Heart right ventricle (tissue), 16 donors: ENCODE results near the gene LRP2. TPM values are rescaled to one million over a fixed set of nuclear protein-coding genes. Genes with fewer than 3 reads are reported as not detected.

Source experiments
- ATAC-seq, 8 donors: fragments of 200-7000 bp; cut with Tn5 transposase; one replicate each; pipeline ENCODE4 v1.9.1; 2020; ENCODE audit warnings: mild to moderate bottlenecking in 8 of 8, moderate library complexity in 8 of 8, moderate number of reproducible peaks in 1 of 8
- DNase-seq, 2 donors: peaks; one replicate each; pipeline ENCODE4 v3.0.0-alpha.2; 2020
- H3K27ac ChIP-seq, 10 donors: fragments of 200-600 bp; sonication (generic) in 2 of 10; one replicate each; pipeline versions ENCODE4 v1.5.0 to v1.8.0; 2020 to 2022; ENCODE audit warnings: mild to moderate bottlenecking in 3 of 10
- H3K27me3 ChIP-seq, 7 donors: fragments of 200-600 bp; one replicate each; pipeline ENCODE4 v1.8.0; 2021 to 2022; ENCODE audit warnings: mild to moderate bottlenecking in 2 of 7
- H3K36me3 ChIP-seq, 9 donors: fragments of 200-600 bp; sonication (generic) in 1 of 9; one replicate each; pipeline versions ENCODE4 v1.5.0 to v1.8.0; 2020 to 2022; ENCODE audit warnings: mild to moderate bottlenecking in 2 of 9
- H3K4me1 ChIP-seq, 9 donors: fragments of 200-600 bp; sonication (generic) in 1 of 9; one replicate each; pipeline versions ENCODE4 v1.5.0 to v1.8.0; 2020 to 2022; ENCODE audit warnings: mild to moderate bottlenecking in 4 of 9
- H3K4me3 ChIP-seq, 10 donors: fragments of 200-600 bp; sonication (generic) in 2 of 10; one replicate each; pipeline versions ENCODE4 v1.5.0 to v1.8.0; 2020 to 2022; ENCODE audit warnings: mild to moderate bottlenecking in 7 of 10, moderate library complexity in 2 of 10
- H3K9me3 ChIP-seq, 11 donors: fragments of 200-600 bp in 10 of 11; sonication (generic) in 2 of 11; one replicate each; pipeline versions ENCODE4 v1.5.0 to v1.8.0; 2013 to 2022; ENCODE audit warnings: mild to moderate bottlenecking in 2 of 11, control low read depth in 1 of 11, moderate library complexity in 1 of 11
- WGBS, 2 donors: extraction: QIAGEN DNeasy Blood & Tissue Kit; methylation state at CpG; one replicate each; pipeline ENCODE4 v1.1.7; 2013; ENCODE audit warnings: inconsistent platforms in 1 of 2; 5-methylcytosine and 5-hydroxymethylcytosine counted together
- intact Hi-C, 10 donors: fragments of 100-400 bp; cut with DNase I; formaldehyde crosslinking; loops; one replicate each; pipeline versions ENCODE4 v1.11.1 to v1.14.2; 2022
- polyA plus RNA-seq, 2 donors: library from polyadenylated mRNA; stranded (reverse); fragments of 200-250 nt; gene quantifications; one replicate each; pipeline ENCODE4 v1.2.3, GENCODE V29; 2013
- total RNA-seq, 10 donors: library from RNA; stranded (reverse); fragmentation: NEBNext Ultra II Directional in 3 of 10; extraction: Animal tissue kit (Norgen Biotek cat#: 25700) in 3 of 10; gene quantifications; one replicate each; pipeline versions ENCODE4 v1.2.1 to v1.2.4, GENCODE V29; 2021 to 2023
- TF ChIP-seq, protein P1 (sequence below), 9 donors: fragments of 200-600 bp; sonication (generic) in 2 of 9; IDR thresholded peaks; one replicate each; pipeline versions ENCODE4 v1.5.0 to v1.8.0; 2021 to 2022; ENCODE audit warnings: antibody characterized with exemption in 9 of 9, mild to moderate bottlenecking in 5 of 9, moderate library complexity in 1 of 9
- donor health status: Arrhythmogenic right ventricular cardiomyopathy.
- donor health status: ischemic (EF 13 %, LVEDD 7.1; RV severe dilation, severe dysfunction).
- donor health status: healthy with polysubstance abuse.
- donor health status: DM: no; HTN: yes; CAD: no.
- donor health status: DM: no; HTN: no; CAD: no.
- donor health status: ischemic (EF 25% LVEDD 6.9; RV normal size, moderate dysfunction).
- donor health status: ischemic (EF 25% LVEDD 5.7; RV mildly dilated, moderate dysfunction).
- donor health status: healthy.
- donor health status: DM: yes; HTN: yes; CAD: no.
- donor health status: Ischemic cardiomyopathy.
- donor health status: ischemic (EF 35%, LVEDD 5.7; RV mildly dilated, moderate dysfunction).
- donor health status: nonischemic (EF 11% LVEDD 7.7; RV severe dilation, severe dysfunction).
- donor health status: DM: yes; HTN: yes; CAD: no.
- donor health status: PGD.
- donor health status: ischemic (EF 29% LVEDD 5.4; RV normal size, mild dysfunction).
- donor health status: nonischemic (EF 23%, LVEDD 6.1; RV moderate dilation, normal function).

Gene LRP2
- total and polyA plus RNA-seq, 12 donors = 0.06 to 1.3 (median 0.27) TPM; not detected in 8

DNA sequence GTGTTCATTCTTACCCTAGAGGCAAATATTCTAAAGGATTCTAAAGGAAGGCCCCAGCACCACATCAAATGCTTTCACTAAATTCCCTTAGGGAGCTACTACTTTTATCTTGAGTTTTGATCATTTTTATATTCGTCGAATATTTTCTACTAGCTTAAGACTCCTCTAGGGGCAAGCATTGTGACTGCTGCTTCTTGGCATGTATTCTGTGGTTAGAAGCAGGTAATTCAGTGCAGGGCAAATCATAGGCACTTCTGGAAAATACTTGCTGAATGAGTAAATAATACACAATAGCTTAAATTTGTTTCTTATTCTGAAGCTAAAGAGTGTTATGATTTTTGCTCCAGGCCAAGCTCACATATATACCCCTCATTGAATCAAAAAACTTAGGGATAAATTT, 136.4 kb downstream of the LRP2 start:
- DNase-seq (no peak), ATAC-seq (no peak)

DNA sequence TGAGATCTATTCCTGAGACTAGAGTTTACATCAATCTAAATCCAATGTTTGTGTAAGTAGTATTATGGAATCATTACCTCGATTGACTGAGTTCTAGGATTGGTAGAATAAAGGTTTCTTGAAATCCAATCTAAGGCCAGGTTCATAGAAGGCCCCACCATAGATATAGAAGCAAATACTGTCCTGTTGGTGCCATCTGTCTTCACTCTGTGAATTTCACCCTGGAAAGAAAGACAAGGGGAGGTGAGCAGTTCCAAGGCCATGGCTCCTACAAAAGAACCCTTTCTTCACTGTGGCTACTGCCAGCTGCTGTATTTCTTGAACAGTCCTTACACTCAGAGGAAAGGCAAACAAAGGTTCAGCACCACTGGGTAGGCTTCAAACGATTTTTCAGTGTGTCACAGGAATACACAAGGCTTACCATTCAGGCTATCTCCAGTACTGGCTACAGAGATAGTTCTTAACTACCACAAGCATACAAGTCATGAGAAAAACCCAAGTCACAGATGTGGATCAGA, 137.0 kb downstream of the LRP2 start:
- Histone ChIP-seq H3K4me3 (no peak overlapping the region), H3K36me3 (no peaks in the 10 kb centered on the region), H3K4me1 (no peaks in the 10 kb centered on the region), H3K27ac (no peak overlapping the region), H3K27me3 (peaks cover 0 to 10% (median 0%) of the 10 kb centered on the region in 7 donors), H3K9me3 (no peaks in the 10 kb centered on the region)
- intact Hi-C loops = loop anchor here in 1 of 10 donors (10.0 kb wide), 1 partner anchor 260 kb away; no protein-coding TSS in a partner anchor
- ATAC-seq (no peak), DNase-seq (no peak)
- TF ChIP-seq, protein P1, sequence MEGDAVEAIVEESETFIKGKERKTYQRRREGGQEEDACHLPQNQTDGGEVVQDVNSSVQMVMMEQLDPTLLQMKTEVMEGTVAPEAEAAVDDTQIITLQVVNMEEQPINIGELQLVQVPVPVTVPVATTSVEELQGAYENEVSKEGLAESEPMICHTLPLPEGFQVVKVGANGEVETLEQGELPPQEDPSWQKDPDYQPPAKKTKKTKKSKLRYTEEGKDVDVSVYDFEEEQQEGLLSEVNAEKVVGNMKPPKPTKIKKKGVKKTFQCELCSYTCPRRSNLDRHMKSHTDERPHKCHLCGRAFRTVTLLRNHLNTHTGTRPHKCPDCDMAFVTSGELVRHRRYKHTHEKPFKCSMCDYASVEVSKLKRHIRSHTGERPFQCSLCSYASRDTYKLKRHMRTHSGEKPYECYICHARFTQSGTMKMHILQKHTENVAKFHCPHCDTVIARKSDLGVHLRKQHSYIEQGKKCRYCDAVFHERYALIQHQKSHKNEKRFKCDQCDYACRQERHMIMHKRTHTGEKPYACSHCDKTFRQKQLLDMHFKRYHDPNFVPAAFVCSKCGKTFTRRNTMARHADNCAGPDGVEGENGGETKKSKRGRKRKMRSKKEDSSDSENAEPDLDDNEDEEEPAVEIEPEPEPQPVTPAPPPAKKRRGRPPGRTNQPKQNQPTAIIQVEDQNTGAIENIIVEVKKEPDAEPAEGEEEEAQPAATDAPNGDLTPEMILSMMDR (IDR thresholded peaks at IDR 0.05) = no peak
- 53 to 54% methylated on average over 2 of the region's 2 CpGs for WGBS, 2 donors

More for the DNA sequence above, 136.4 kb downstream of the LRP2 start:
- no peak overlapping the region for H3K4me3 ChIP-seq
- WGBS, 2 donors = 88 to 89% methylated on average over 2 of the region's 2 CpGs
- TF ChIP-seq, protein P1 (IDR thresholded peaks at IDR 0.05) = no peak
- no peaks in the 10 kb centered on the region for H3K4me1 ChIP-seq
- no peaks in the 10 kb centered on the region for H3K36me3 ChIP-seq
- H3K27me3 ChIP-seq = peaks cover 0 to 14% (median 0%) of the 10 kb centered on the region in 7 donors
- H3K9me3 ChIP-seq = no peaks in the 10 kb centered on the region
- no peak overlapping the region for H3K27ac ChIP-seq
- intact Hi-C loops = loop anchor here in 1 of 10 donors (10.0 kb wide), 1 partner anchor 261 kb away; no protein-coding TSS in a partner anchor

DNA sequence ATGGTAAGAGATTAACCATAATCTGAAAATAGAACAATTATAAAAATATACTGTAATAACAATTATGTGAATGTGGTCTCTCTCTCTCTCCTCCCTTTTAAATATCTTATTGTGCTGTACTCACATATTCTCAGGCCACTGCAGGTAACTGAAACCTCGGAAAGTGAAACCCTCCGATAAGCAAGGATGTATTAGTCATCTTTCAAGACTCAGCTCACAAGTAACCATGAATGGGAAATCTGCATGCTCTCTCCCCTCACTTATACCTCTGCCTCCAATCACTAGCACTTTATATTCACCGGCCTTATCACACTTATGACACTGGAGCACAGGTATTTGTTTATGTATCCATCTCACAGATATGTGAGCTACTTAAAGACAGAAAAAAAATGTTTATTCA, 139.7 kb downstream of the LRP2 start:
- ATAC-seq = no peak
- Histone ChIP-seq H3K9me3 (no peaks in the 10 kb centered on the region), H3K4me3 (no peak overlapping the region), H3K27ac (no peak overlapping the region), H3K4me1 (no peaks in the 10 kb centered on the region), H3K27me3 (no peaks in the 10 kb centered on the region), H3K36me3 (no peaks in the 10 kb centered on the region)
- no peak for DNase-seq
- intact Hi-C loops = loop anchor here in 4 of 10 donors (1.0 to 10.0 kb wide), 4 partner anchors 113 to 275 kb away; no protein-coding TSS in a partner anchor
- 31 to 46% methylated on average over 3 of the region's 3 CpGs for WGBS, 2 donors
- TF ChIP-seq, protein P1 (IDR thresholded peaks at IDR 0.05) = no peak

DNA sequence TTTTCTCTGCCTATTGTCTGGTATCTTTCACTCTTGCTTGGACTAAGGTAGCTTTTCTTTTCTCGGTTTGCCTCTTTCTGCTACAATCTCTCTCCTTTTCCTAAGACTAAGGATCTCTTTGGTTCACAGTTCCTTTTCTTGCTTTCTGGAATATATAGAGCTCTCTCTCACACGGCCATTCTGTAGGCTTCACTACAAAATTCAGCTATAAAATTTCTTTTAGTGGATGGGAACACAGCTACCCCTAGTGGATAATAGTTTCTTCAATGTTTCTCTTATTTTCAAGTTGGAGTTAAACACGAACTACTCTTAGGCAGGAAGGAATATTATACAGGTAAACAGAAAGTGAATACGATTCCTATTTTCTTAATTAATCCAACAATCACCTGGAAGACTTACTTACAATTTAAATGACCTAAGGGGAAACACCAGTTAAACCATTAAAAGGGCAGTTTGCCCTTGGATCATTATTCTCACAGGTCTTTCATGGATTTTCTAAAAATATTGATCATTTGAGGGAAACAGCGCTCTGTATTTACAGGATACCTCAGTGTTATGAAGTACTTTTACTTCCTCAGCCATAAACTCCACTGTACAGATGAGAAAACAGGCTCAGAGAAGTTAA, 140.5 kb downstream of the LRP2 start:
- H3K27me3 ChIP-seq = no peaks in the 10 kb centered on the region
- no peak overlapping the region for H3K4me3 ChIP-seq
- DNase-seq (no peak), ATAC-seq (no peak)
- no peaks in the 10 kb centered on the region for H3K4me1 ChIP-seq
- TF ChIP-seq, protein P1 (IDR thresholded peaks at IDR 0.05) = peak in 6 of 9 donors; percentile 29 to 50 (median 37)
- intact Hi-C loops = loop anchor here in 4 of 10 donors (1.0 to 10.0 kb wide), 4 partner anchors 113 to 275 kb away; no protein-coding TSS in a partner anchor
- H3K36me3 ChIP-seq = no peaks in the 10 kb centered on the region
- 25 to 41% methylated on average over 5 of the region's 5 CpGs for WGBS, 2 donors
- no peaks in the 10 kb centered on the region for H3K9me3 ChIP-seq
- no peak overlapping the region for H3K27ac ChIP-seq
